Mucosa of gallbladder (tissue), 1 donor: ENCODE data around the gene USP17L24. TPM values are rescaled to one million over a fixed set of nuclear protein-coding genes. Genes with fewer than 3 reads are reported as not detected.
"Not testable (repeated sequence)": the region's sequence is repeated elsewhere in the genome, so short reads cannot be mapped to it uniquely, and the experiment has no call there.

ENCODE experiments used
- DNase-seq: peaks from one replicate; pipeline ENCODE4 v3.0.0-alpha.2; 2020; ENCODE audit warnings: low spot score
- total RNA-seq: library from RNA; stranded (reverse); gene quantifications from one replicate; pipeline ENCODE4 v1.2.1, GENCODE V29; 2021
- donor health status: DM: no; HTN: no; CAD: no.

USP17L24 gene
- not detected for total RNA-seq

GRCh38 chr4:9324865-9325264, at the start of gene USP17L24:
Gene USP17L24, plus strand, starts transcription at chr4:9325165. Its CDS starts 0 bp downstream, at chr4:9325165.
- DNase-seq: not testable (repeated sequence)

GRCh38 chr4:9324191-9324590, 774 bp upstream of the USP17L24 start:
- DNase-seq: not testable (repeated sequence)

DNA sequence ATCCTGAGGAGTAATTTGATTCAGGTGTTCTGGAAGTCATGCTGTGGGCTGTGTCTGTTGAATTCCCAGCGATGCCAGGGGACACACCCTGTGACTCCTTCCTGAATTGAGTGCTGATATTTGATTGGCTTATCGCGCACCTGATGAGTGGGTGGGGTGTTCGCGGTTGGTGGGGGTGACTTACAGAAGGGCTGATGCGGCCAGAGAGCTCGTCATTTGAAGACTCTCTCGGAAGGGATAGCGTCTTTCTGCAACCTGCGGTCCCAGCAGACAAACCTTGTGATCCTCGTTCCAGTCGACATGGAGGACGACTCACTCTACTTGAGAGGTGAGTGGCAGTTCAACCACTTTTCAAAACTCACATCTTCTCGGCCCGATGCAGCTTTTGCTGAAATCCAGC, 4.6 kb downstream of the USP17L24 start, which contains the start of gene USP17L25:
USP17L25 (plus strand) TSS at position 301 of the 400 bp plus-strand sequence; CDS start at position 301, 0 bp downstream.
- not testable (repeated sequence) for DNase-seq

DNA sequence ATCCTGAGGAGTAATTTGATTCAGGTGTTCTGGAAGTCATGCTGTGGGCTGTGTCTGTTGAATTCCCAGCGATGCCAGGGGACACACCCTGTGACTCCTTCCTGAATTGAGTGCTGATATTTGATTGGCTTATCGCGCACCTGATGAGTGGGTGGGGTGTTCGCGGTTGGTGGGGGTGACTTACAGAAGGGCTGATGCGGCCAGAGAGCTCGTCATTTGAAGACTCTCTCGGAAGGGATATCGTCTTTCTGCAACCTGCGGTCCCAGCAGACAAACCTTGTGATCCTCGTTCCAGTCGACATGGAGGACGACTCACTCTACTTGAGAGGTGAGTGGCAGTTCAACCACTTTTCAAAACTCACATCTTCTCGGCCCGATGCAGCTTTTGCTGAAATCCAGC, 9.4 kb downstream of the USP17L24 start, which contains the start of gene USP17L26:
USP17L26 (plus strand) TSS at position 301 of the 400 bp plus-strand sequence; CDS start at position 301, 0 bp downstream.
- not testable (repeated sequence) for DNase-seq

DNA sequence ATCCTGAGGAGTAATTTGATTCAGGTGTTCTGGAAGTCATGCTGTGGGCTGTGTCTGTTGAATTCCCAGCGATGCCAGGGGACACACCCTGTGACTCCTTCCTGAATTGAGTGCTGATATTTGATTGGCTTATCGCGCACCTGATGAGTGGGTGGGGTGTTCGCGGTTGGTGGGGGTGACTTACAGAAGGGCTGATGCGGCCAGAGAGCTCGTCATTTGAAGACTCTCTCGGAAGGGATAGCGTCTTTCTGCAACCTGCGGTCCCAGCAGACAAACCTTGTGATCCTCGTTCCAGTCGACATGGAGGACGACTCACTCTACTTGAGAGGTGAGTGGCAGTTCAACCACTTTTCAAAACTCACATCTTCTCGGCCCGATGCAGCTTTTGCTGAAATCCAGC, 14.1 kb downstream of the USP17L24 start, which contains the start of gene USP17L5:
USP17L5 (plus strand) TSS at position 301 of the 400 bp plus-strand sequence; CDS start at position 301, 0 bp downstream.
- DNase-seq: not testable (repeated sequence)

- DNase-seq: not testable (repeated sequence)
Observed at GRCh38 chr4:9343848-9344247, 18.9 kb downstream of the USP17L24 start, which contains the start of gene USP17L27. Gene USP17L27, plus strand, starts transcription at chr4:9344148. Its CDS starts 0 bp downstream, at chr4:9344148.

DNA sequence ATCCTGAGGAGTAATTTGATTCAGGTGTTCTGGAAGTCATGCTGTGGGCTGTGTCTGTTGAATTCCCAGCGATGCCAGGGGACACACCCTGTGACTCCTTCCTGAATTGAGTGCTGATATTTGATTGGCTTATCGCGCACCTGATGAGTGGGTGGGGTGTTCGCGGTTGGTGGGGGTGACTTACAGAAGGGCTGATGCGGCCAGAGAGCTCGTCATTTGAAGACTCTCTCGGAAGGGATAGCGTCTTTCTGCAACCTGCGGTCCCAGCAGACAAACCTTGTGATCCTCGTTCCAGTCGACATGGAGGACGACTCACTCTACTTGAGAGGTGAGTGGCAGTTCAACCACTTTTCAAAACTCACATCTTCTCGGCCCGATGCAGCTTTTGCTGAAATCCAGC, 23.6 kb downstream of the USP17L24 start, which contains the start of gene USP17L28:
USP17L28 (plus strand) TSS at position 301 of the 400 bp plus-strand sequence; CDS start at position 301, 0 bp downstream.
- not testable (repeated sequence) for DNase-seq

DNA sequence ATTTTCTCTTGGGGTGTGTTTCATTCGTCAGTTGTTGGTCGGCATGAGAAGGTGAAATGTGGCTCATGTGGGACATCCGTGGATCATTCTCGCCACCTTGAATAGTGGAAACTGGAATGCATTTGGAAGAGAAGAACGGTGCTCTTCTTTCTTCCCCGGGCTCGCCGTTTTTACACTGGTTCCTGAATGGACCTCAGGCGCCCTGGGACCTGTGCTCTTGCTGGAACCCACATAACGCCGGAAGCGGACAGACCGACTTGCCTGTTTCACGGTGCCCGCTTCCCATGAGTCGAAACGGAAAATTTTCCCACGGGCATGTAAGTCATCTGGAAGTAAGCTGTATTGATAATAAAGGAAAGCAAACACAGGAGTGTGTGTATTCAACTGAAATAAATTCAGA, 25.9 kb downstream of the USP17L24 start:
- not testable (repeated sequence) for DNase-seq

GRCh38 chr4:9353338-9353737, 28.4 kb downstream of the USP17L24 start, which contains the start of gene USP17L29:
Gene USP17L29, plus strand, starts transcription at chr4:9353638. Its CDS starts 0 bp downstream, at chr4:9353638.
- not testable (repeated sequence) for DNase-seq

DNA sequence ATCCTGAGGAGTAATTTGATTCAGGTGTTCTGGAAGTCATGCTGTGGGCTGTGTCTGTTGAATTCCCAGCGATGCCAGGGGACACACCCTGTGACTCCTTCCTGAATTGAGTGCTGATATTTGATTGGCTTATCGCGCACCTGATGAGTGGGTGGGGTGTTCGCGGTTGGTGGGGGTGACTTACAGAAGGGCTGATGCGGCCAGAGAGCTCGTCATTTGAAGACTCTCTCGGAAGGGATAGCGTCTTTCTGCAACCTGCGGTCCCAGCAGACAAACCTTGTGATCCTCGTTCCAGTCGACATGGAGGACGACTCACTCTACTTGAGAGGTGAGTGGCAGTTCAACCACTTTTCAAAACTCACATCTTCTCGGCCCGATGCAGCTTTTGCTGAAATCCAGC, 37.9 kb downstream of the USP17L24 start, which contains the start of gene USP17L30:
USP17L30 (plus strand) TSS at position 301 of the 400 bp plus-strand sequence; CDS start at position 301, 0 bp downstream.
- DNase-seq: not testable (repeated sequence)

Other genes starting within 250 kb of the USP17L24 start
- gene FAM90A26, start 154.8 kb upstream of the USP17L24 start, total RNA-seq: not detected
- gene USP17L10, start 114.5 kb upstream of the USP17L24 start, total RNA-seq: not detected
- not detected for gene USP17L11, start 109.8 kb upstream of the USP17L24 start, total RNA-seq
- gene USP17L12, start 105.0 kb upstream of the USP17L24 start, total RNA-seq: not detected
- not detected for gene USP17L13, start 100.3 kb upstream of the USP17L24 start, total RNA-seq
- not detected for gene USP17L15, start 90.8 kb upstream of the USP17L24 start, total RNA-seq
- gene USP17L17, start 81.3 kb upstream of the USP17L24 start, total RNA-seq: not detected
- not detected for gene USP17L18, start 76.5 kb upstream of the USP17L24 start, total RNA-seq
- not detected for gene USP17L19, start 71.8 kb upstream of the USP17L24 start, total RNA-seq
- gene USP17L20, start 67.0 kb upstream of the USP17L24 start, total RNA-seq: not detected
- not detected for gene USP17L21, start 62.3 kb upstream of the USP17L24 start, total RNA-seq
- not detected for gene USP17L22, start 57.5 kb upstream of the USP17L24 start, total RNA-seq
- not detected for gene USP17L25, start 4.7 kb downstream of the USP17L24 start, total RNA-seq
- gene USP17L26, start 9.5 kb downstream of the USP17L24 start, total RNA-seq: not detected
- gene USP17L5, start 14.2 kb downstream of the USP17L24 start, total RNA-seq: not detected
- gene USP17L27, start 19.0 kb downstream of the USP17L24 start, total RNA-seq: not detected
- not detected for gene USP17L28, start 23.7 kb downstream of the USP17L24 start, total RNA-seq
- gene USP17L29, start 28.5 kb downstream of the USP17L24 start, total RNA-seq: not detected
- gene USP17L30, start 38.0 kb downstream of the USP17L24 start, total RNA-seq: not detected
- gene DEFB131A, start 119.2 kb downstream of the USP17L24 start, total RNA-seq: not detected